Central memory CD8-positive, alpha-beta T cell (primary cell): ENCODE results near the gene ZYX.

Experiments
- ATAC-seq: fragments of 150-1000 bp; cut with Tn5 transposase; replicated peaks from 2 replicates; pipeline ENCODE4 v1.10.0; 2022; ENCODE audit warnings: mild to moderate bottlenecking, moderate FRiP score, moderate number of reproducible peaks; ENCODE audit not compliant: poor library complexity, severe bottlenecking; ENCODE audit errors: extremely low read depth
- DNase-seq, 2 donors: peaks; one replicate each; pipeline ENCODE4 v3.0.0; 2021; ENCODE audit warnings: low spot score in 2 of 2
- H3K27ac Mint-ChIP-seq: one replicate; pipeline ENCODE4 v1.8.0; 2022; ENCODE audit warnings: low read depth, mild to moderate bottlenecking, moderate library complexity, mixed read lengths
- H3K27me3 Mint-ChIP-seq: one replicate; pipeline ENCODE4 v1.8.0; 2022; ENCODE audit warnings: mixed read lengths
- H3K36me3 Mint-ChIP-seq: one replicate; pipeline ENCODE4 v1.8.0; 2022; ENCODE audit warnings: mild to moderate bottlenecking, moderate library complexity, mixed read lengths; ENCODE audit not compliant: insufficient read depth
- H3K4me1 Mint-ChIP-seq: one replicate; pipeline ENCODE4 v1.8.0; 2022; ENCODE audit warnings: mixed read lengths
- H3K4me3 Mint-ChIP-seq: one replicate; pipeline ENCODE4 v1.8.0; 2022; ENCODE audit warnings: mild to moderate bottlenecking, moderate library complexity, mixed read lengths
- H3K9me3 Mint-ChIP-seq: one replicate; pipeline ENCODE4 v1.8.0; 2022; ENCODE audit warnings: mixed read lengths

Gene ZYX

DNA sequence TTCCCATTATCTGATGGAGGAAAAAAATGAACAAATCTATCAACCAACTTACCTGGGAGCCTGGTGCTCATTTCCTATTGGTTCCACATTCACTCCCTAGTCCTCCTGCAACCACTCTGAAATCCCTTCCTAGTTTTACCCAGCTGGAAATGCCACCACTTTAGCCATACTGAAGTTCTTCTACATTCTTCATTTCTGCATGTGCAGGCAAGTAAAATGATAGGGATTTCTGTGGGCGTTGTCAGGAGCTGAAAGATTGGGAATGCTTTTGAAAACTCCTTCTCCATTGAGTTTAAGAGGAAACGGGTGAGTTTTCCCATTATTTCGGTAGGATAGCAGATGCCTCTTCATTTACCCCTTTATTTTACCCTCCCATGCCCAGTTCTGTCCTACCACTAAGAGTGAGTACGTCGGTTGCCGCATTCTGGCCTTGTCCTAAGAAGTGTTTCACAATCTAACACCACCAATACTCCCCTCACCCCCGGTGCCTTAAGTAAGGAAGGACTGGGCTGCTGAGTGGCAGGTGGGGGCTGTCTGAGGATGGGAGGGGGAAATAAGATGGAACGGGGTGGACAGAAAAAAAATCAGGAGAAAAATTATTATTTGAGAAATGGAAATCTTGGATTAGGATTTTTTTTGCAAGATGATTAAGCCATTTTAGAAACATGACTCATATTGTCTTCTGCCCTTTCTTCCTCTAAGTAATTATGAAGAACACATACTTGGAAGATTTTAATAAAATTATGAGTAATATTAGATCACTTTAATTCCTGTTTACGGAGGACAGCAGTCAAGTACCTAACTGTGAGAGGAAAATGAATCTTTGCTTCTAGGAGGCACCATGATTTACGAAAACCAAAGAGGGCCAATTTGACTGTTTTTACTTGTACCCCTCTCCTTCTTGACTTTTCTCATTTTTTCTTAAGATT, 48.9 kb downstream of the ZYX start:
- DNase-seq (no peak), ATAC-seq (no peak)
- H3K27me3 Mint-ChIP-seq = peaks cover 11% of the 10 kb centered on the region
- H3K27ac Mint-ChIP-seq = no peak overlapping the region
- H3K4me3 Mint-ChIP-seq = no peak overlapping the region
- H3K36me3 Mint-ChIP-seq = peaks cover 1% of the 10 kb centered on the region
- H3K4me1 Mint-ChIP-seq = no peaks in the 10 kb centered on the region
- H3K9me3 Mint-ChIP-seq = no peaks in the 10 kb centered on the region

DNA sequence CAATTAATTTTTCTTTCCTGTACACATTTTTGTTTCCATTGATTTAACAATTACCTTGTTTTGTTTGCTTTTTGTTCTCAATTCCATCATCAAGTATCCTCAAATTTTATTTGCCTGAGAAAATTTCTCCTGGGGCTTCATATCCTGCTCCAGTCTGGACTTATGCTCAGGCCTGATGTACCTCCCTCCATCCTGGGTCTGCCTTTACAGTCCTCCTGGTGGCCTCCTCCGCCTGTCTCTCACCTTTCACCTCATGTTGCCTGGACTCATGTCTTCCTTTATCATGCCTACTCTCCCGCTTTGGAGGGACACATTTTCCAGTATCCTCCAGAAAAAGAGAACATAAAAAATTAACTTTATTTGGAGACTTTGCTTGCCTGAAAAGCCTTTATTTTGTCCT, 50.0 kb downstream of the ZYX start:
- Mint-ChIP-seq H3K4me1 (no peaks in the 10 kb centered on the region), H3K27me3 (peaks cover 11% of the 10 kb centered on the region), H3K4me3 (no peak overlapping the region), H3K9me3 (no peaks in the 10 kb centered on the region), H3K27ac (no peak overlapping the region), H3K36me3 (peaks cover 1% of the 10 kb centered on the region)
- no peak for DNase-seq
- no peak for ATAC-seq

DNA sequence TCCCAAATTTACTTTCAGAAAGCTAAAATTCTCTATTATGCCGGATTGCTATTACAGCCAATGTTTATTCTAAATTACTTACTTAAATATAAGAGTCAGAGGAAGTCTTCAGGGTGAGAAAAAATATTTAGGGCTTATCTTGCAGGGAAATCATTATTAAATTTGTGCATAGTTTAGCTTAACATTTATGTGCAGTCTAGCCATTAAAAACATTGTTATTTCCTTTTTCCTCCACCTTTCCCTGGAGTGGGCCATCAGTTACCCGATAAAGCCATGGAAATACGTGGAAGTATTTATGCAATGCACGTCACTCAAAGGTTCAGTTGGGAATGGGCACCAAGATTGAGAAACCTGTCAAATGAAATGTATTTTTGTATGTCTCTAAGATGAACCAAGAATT, 52.6 kb downstream of the ZYX start:
- no peaks in the 10 kb centered on the region for H3K9me3 Mint-ChIP-seq

DNA sequence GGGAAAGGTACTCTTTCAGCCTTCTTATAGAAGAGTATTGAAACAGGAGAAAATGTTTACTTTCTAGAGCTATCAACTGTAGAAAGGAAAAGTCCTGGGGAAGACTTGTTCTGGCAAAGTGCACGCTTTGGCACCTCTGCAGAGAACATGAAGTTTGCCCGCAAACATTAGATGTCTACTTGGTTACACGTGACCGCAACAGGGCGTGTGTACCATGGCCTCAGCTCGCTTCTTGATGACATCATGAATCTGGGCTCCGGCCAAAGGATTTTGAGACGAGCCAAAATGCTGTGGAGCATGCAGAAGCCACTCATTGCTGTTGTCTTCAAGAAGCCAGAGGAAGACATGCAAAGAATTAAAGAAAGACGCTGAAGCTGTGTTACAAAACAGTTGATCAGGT, 53.5 kb downstream of the ZYX start:
- Mint-ChIP-seq H3K36me3 (peaks cover 2% of the 10 kb centered on the region), H3K27ac (no peak overlapping the region), H3K27me3 (peaks cover 11% of the 10 kb centered on the region), H3K4me1 (peaks cover 12% of the 10 kb centered on the region), H3K9me3 (no peaks in the 10 kb centered on the region), H3K4me3 (no peak overlapping the region)
- ATAC-seq = no peak
- DNase-seq = no peak

More for the DNA sequence above, 52.6 kb downstream of the ZYX start:
- Mint-ChIP-seq H3K27ac (no peak overlapping the region), H3K4me1 (peaks cover 10% of the 10 kb centered on the region), H3K27me3 (peaks cover 11% of the 10 kb centered on the region), H3K4me3 (no peak overlapping the region), H3K36me3 (peaks cover 1% of the 10 kb centered on the region)
- DNase-seq (no peak), ATAC-seq (no peak)

DNA sequence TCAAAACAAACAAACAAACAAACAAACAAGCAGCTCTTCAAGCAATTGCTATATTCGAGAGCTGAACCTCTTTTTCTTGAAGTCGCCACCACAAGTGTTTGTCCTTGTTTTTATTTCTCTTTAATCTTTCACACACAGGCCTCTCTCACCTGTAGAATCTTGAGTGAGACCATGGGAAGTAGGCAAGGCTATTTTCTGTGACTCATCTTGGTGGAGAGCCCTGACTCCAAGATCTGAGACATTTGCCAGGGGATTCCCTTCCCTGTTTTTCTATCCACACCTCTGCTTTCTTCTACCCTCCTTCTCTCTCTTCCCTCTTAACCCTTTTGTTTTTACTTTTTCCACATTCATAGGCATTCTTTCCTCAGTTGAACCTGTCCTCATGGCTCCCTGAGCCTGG, 54.1 kb downstream of the ZYX start:
- H3K27ac Mint-ChIP-seq = no peak overlapping the region
- H3K4me3 Mint-ChIP-seq = no peak overlapping the region
- H3K9me3 Mint-ChIP-seq = no peaks in the 10 kb centered on the region
- peaks cover 3% of the 10 kb centered on the region for H3K36me3 Mint-ChIP-seq
- H3K27me3 Mint-ChIP-seq = peaks cover 11% of the 10 kb centered on the region
- peaks cover 12% of the 10 kb centered on the region for H3K4me1 Mint-ChIP-seq
- ATAC-seq (no peak), DNase-seq (no peak)

DNA sequence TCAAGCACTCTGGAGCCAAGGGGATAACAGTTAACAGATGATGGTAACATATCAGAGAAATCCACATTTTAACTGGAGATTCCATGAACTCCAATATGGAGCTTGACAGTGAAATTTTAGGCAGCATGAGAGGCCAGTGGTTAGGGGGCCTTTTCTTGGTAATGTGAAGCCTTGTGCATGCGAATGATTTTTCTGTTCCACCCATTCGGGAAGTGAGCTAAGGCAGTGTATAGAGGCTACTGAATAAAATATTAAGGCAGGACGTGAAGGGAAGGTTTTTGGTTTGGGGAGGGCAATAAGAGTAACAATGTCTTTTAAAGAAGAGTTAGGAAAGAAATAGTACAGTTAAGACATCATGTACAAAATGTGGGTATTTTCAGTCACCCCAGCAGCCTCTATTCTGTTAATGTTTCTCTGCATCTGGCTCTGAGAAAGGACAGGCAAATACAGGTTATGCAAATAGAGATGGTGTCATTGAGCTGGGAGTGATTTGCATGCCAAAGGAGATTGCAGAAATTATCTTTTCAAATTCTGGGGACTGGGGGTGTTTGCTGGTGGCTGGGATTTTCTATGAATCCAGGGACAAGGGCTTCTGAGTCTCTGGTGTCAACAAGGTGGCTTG, 55.3 kb downstream of the ZYX start:
- Mint-ChIP-seq H3K27ac (no peak overlapping the region), H3K27me3 (peaks cover 11% of the 10 kb centered on the region), H3K36me3 (peaks cover 3% of the 10 kb centered on the region), H3K4me3 (no peak overlapping the region), H3K9me3 (no peaks in the 10 kb centered on the region), H3K4me1 (peaks cover 12% of the 10 kb centered on the region)
- ATAC-seq (no peak), DNase-seq (no peak)

DNA sequence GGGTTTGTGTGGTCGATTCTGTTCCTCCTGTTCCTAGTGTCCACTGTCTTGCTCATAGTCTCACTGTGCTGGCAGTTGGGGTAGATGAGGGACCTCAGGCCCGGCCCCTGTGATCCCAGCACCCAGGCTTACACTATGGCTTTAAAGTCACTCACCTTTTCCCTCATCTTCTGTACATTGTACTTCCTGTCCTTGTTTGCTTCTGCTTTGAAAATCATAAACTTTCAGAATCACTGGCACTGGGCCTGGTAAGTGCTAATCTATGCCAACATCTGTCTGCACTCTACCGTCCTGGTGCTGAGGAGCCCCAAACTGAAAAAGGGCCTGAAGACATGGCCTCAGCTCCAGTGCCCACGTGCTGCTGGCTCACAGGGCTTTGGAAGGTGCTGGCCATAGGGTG, 56.4 kb downstream of the ZYX start:
- Mint-ChIP-seq H3K4me1 (peaks cover 12% of the 10 kb centered on the region), H3K27ac (no peak overlapping the region), H3K27me3 (peaks cover 10% of the 10 kb centered on the region), H3K36me3 (peaks cover 3% of the 10 kb centered on the region), H3K9me3 (no peaks in the 10 kb centered on the region), H3K4me3 (no peak overlapping the region)
- ATAC-seq (no peak), DNase-seq (no peak)

DNA sequence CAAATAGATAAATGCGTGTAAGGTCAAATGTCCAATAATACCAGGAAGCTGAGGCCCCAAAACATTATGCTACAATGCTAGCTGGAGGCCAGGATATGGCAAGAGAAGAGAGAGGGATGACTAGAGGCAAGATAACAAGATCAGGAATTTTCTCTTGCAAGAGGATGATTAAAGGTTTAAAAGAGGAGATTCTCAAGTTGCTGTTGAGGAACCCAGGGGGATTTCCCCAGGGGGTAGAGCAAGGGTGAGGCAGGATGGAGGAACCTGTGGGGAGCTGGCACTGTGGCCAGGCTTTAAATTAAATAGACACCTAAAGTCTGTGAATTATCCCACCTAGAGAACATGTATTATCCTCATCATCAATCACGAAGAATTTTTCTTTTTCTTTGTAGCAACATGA, 58.7 kb downstream of the ZYX start:
- H3K27ac Mint-ChIP-seq = no peak overlapping the region
- H3K36me3 Mint-ChIP-seq = peaks cover 2% of the 10 kb centered on the region
- peaks cover 12% of the 10 kb centered on the region for H3K4me1 Mint-ChIP-seq
- no peak overlapping the region for H3K4me3 Mint-ChIP-seq
- peaks cover 9% of the 10 kb centered on the region for H3K27me3 Mint-ChIP-seq
- ATAC-seq = no peak
- DNase-seq = no peak
- H3K9me3 Mint-ChIP-seq = no peaks in the 10 kb centered on the region
